ENCODE results near the gene CUX1. TPM values are rescaled to one million over a fixed set of nuclear protein-coding genes. Genes with fewer than 3 reads are reported as not detected.
A peak's percentile ranks its signal among the peaks of the same experiment; 100 is the strongest.

The CUX1 gene
- total and polyA plus RNA-seq, 10 of the 15 experiments (the other 5 are each of a cell fraction or from before 2014, with no cell fraction given) = 6.1 to 48.6 (median 25.9) TPM

- TF ChIP-seq IKZF1 (conservative IDR thresholded peaks at IDR 0.05) (no peak), ZNF274 (IDR thresholded peaks at IDR 0.05; ENCODE audit: insufficient read depth, insufficient read length) (no peak), NFIC (IDR thresholded peaks at IDR 0.05; ENCODE audit: low read depth, low read length) (peak; percentile 98), ZBED1 (IDR thresholded peaks at IDR 0.05; ENCODE audit: borderline replicate concordance) (peak; percentile 80; the same call in 1 of the 2 replicates), WRNIP1 (IDR thresholded peaks at IDR 0.05; ENCODE audit: borderline replicate concordance, low read depth, low read length) (no peak), TCF7 (IDR thresholded peaks at IDR 0.05; ENCODE audit: borderline replicate concordance) (peak; percentile 82), ATF7 (IDR thresholded peaks at IDR 0.05; ENCODE audit: low read depth) (peak; percentile 58; the same call in 1 of the 2 replicates), ZBTB33 (IDR thresholded peaks at IDR 0.05) (peak; percentile 55; the same call in 1 of the 2 replicates), TAF1 (IDR thresholded peaks at IDR 0.05; ENCODE audit: borderline replicate concordance, low read depth, low read length) (no peak), MTA2 (IDR thresholded peaks at IDR 0.05; ENCODE audit: low read depth) (peak; percentile 63), GABPA (IDR thresholded peaks at IDR 0.05; ENCODE audit: low read depth) (no peak; the same call in 1 of the 2 replicates), RELA (IDR thresholded peaks at IDR 0.05; ENCODE audit: borderline replicate concordance, partially characterized antibody) (no peak), IKZF2 (IDR thresholded peaks at IDR 0.05) (peak; percentile 23 to 41; a peak in 2 of 4 replicates), TBL1XR1 (IDR thresholded peaks at IDR 0.05; ENCODE audit: low read depth, low read length) (peak; percentile 99), NR2F1 (conservative IDR thresholded peaks at IDR 0.05) (0 out of 2 replicates have a peak, but pooled peaks have one; percentile 13), BCL3 (IDR thresholded peaks at IDR 0.05; ENCODE audit: borderline replicate concordance, insufficient read depth, low read depth, low read length, poor library complexity, severe bottlenecking) (no peak), HDGF (IDR thresholded peaks at IDR 0.05) (no peak), REST (IDR thresholded peaks at IDR 0.05; ENCODE audit: low read depth, low read length) (no peak), NFYA (IDR thresholded peaks at IDR 0.05; ENCODE audit: borderline replicate concordance, low read depth, low read length) (no peak), MXI1 (IDR thresholded peaks at IDR 0.05; ENCODE audit: low read depth, low read length) (peak; percentile 63; the same call in 1 of the 2 replicates), YBX1 (IDR thresholded peaks at IDR 0.05) (no peak), GATAD2B (conservative IDR thresholded peaks at IDR 0.05; ENCODE audit: low read depth) (no peak), STAT3 (IDR thresholded peaks at IDR 0.05; ENCODE audit: low read depth, low read length) (peak; percentile 79; the same call in 1 of the 2 replicates), BCL11A (IDR thresholded peaks at IDR 0.05; ENCODE audit: low read depth, low read length) (peak; percentile 45), ZNF207 (IDR thresholded peaks at IDR 0.05; ENCODE audit: borderline replicate concordance) (no peak), NFXL1 (IDR thresholded peaks at IDR 0.05; ENCODE audit: borderline replicate concordance) (no peak), LARP7 (IDR thresholded peaks at IDR 0.05) (no peak)
Measured at GRCh38 chr7:101933688-101934121, 116.3 kb downstream of the CUX1 start (continued).
